Measurements from ENCODE around the gene APOA5. TPM values are rescaled to one million over a fixed set of nuclear protein-coding genes. Genes with fewer than 3 reads are reported as not detected.

The APOA5 gene
- total RNA-seq, 3 donors from 2014 or later, result not detected

DNA sequence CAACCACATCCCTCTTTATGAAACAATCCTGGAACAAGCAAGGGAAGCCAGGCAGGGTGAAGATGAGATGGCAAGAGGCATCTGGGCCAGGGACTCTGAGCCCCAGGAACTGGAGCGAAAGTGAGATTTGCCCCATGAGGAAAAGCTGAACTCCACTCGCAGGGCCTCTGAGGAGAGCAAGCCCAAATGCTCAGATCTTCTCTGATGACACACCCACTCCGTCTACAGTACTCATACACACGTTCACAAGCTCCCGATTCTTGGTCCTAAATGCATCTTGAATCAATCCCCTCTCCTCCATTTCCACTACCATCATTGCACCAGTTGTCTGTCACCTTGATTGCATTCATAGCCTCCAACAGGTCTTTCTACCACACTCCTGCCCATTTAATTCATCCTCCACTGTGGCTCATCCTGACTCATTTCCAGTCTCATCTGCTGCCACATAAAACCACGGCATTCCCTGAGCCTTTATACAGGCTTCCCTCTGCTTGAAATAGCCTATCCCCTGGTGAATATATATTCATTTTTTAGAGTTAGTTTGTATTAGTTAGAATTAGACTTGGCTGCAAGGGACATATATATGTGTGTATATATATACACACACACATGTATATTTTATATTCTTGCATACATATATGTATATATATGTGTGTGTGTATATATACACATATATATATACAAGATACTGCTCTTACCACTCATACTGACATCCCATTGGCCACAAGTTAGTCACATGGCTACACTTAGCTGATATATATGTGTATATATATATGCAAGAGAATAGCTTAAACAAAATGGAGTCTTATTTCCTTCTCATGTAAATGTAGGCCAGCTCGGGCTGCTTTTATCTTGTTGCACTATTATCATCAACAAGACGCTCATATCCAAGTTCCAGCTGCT, 1.4 kb upstream of the APOA5 start:
- Mint-ChIP-seq H3K27me3 (ENCODE audit: low read depth) (no peaks in the 10 kb centered on the region), H3K9me3 (no peaks in the 10 kb centered on the region), H3K36me3 (ENCODE audit: insufficient read depth) (no peaks in the 10 kb centered on the region), H3K4me1 (ENCODE audit: low read depth) (peaks cover 12% of the 10 kb centered on the region), H3K4me3 (no peak overlapping the region)
- ATAC-seq (no peak), DNase-seq (no peak)

DNA sequence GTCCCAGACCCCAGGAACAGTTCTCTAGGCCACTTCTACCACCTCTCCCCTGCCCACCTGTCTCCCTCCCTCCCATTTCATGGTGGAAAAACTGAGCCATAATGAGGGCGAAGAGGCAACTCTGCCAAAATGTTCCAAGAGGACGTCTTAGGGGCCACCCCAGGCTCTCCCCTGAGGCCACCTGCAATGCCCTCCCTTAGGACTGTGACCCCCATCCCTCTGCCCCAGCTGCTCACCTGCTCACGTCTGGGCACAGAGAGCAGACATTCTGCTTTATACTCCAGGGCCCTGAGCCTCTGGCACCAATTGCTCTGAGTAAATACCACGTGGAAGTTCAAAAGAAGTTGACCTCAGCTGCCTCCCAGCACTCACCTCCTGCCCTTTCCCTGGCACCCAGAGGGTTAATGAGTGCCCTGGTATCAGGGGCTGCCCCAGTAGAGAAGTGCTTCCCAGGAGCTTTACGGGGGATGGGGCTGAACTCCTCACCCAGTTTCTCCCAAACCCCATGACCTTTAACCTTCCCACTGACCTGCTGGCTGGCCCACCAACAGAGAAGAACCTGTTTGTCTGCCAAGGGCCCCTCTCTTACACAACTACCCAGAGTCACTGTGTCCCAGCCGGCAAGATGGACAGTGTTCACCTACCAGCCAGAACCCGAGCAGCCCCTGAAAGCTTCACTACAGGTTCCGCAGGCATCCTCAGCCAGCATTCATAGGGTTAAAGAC, 627 bp upstream of the APOA5 start:
- ATAC-seq, result no peak
- no peaks in the 10 kb centered on the region for H3K36me3 Mint-ChIP-seq (ENCODE audit: insufficient read depth)
- H3K4me1 Mint-ChIP-seq (ENCODE audit: low read depth), result peaks cover 17% of the 10 kb centered on the region
- no peaks in the 10 kb centered on the region for H3K27me3 Mint-ChIP-seq (ENCODE audit: low read depth)
- no peaks in the 10 kb centered on the region for H3K9me3 Mint-ChIP-seq
- no peak for DNase-seq
- no peak overlapping the region for H3K4me3 Mint-ChIP-seq

DNA sequence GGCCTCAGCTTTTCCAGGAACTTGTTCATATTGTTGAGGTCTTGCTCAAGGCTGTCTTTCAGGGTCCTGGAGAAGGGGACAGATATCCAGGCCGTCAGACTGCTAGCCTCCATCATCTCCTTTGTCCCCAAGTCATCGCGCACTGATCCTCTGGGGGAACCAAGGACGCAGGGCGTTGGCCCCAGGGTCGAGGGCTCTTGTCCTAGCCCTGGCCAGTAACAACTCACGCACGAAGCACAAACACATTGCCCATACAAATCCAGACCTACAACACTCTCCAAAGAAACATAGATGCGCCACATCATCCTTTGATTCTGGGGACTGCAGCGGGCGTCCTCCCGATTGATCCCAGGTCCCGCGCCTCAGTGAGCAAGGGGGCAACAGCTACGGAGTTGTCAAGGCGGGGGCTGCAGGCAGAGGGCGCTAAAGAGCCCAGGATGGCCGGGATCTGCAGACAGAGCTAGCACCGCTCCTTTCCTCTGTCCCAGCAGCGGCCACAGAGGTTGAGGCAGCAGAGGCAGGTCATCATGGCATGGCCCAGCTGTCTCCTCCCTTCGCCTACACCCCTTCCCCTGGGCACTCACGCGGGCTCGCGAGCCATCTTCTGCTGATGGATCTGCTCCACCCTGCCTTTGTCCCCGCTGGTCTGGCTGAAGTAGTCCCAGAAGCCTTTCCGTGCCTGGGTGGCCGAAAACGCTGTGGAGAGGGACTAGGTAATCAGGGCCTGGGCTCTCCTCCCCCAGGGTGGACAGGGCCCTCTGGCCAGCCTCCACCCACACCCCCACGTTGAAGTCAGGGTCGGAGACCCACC, 472 bp downstream of the APOA5 start:
- Mint-ChIP-seq H3K4me3 (no peak overlapping the region), H3K9me3 (no peaks in the 10 kb centered on the region), H3K27me3 (ENCODE audit: low read depth) (no peaks in the 10 kb centered on the region), H3K36me3 (ENCODE audit: insufficient read depth) (peaks cover 7% of the 10 kb centered on the region), H3K4me1 (ENCODE audit: low read depth) (peaks cover 28% of the 10 kb centered on the region)
- ATAC-seq (peak; percentile 54 to 57), DNase-seq (peak; percentile 76)

DNA sequence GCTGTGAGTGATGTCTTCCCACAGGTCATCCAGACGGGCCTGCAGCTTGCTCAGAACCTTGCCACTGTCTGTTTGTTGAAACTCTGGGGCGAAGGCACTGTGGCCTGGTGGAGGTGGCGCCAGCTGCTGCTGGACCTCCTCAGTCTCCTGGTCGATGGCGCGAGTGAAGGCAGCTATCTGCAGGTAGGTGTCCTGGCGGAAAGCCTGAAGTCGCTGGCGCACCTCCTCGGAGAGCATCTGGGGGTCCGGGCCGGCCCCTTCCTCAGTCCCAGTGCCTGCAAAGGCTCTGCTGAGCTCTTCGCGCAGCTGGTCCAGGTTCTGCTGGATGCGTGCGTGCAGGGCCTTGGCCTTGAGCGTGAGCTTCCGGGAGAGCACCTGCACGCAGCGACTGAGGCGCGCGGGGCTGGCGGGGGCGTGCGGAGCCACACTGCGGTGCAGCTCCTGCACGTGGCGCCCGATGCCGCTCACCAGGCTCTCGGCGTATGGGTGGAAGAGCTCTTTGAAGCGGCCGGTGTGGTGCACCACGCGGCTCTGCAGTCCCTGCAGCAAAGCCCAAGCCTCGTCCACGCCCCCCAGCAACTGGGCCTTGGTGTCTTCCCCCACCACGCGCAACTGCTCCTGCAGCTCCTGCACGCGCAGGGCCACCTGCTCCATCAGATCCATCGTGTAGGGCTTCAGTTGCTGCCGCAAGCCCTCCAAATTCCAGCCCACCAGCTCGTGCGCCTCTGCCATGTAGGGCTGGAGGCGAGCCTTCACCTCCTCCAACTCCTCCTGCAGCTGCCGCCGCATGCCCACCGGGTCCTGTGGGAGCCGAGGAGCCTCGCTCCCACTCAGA, 1.3 kb downstream of the APOA5 start:
- DNase-seq (no peak), ATAC-seq (no peak)
- H3K27me3 Mint-ChIP-seq (ENCODE audit: low read depth), result no peaks in the 10 kb centered on the region
- peaks cover 36% of the 10 kb centered on the region for H3K4me1 Mint-ChIP-seq (ENCODE audit: low read depth)
- H3K4me3 Mint-ChIP-seq, result no peak overlapping the region
- no peaks in the 10 kb centered on the region for H3K9me3 Mint-ChIP-seq
- peaks cover 15% of the 10 kb centered on the region for H3K36me3 Mint-ChIP-seq (ENCODE audit: insufficient read depth)

DNA sequence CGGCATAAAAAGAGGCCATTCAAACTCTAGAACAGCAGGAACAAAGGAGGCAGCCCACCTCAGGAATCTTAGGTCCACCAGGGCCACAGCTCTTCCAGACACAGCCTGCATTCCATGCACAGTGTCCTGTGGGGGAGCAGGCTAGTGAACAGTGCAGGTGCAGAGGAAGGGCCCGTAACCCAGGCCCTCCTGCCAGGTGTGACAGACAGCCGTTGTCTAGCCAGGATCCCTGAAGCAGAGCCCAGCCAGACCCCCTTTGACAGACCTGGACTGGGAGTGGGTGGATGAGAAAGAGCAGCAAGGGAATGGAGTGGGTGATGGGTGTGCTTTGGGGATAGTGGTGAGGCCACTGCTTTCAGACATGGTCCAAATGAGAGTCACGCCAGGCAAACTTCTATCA, 2.7 kb downstream of the APOA5 start:
- peak overlapping the region; percentile 94 for H3K4me3 Mint-ChIP-seq
- H3K27me3 Mint-ChIP-seq (ENCODE audit: low read depth), result no peaks in the 10 kb centered on the region
- DNase-seq (no peak), ATAC-seq (no peak)
- peaks cover 47% of the 10 kb centered on the region for H3K4me1 Mint-ChIP-seq (ENCODE audit: low read depth)
- peaks cover 28% of the 10 kb centered on the region for H3K36me3 Mint-ChIP-seq (ENCODE audit: insufficient read depth)
- no peaks in the 10 kb centered on the region for H3K9me3 Mint-ChIP-seq

DNA sequence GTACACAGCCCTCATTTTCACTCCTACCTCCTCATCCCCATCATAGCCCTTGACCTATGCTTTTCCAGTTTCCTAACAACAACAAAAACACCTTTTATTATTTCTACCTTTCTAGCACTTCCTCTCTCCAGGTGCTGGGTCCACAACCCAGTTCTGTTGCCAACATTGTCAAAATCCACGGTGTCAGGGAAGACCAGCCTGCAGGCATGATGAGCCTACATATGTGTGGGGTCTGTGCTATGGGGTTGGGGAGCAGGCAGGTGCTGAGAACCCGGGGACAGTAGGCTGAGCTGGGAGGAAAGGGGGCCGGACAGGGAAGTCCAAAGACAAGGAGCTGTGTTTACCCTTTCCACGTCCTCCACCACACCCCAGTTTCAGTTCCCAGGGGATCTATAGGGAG, 3.1 kb downstream of the APOA5 start:
- DNase-seq, result no peak
- Mint-ChIP-seq H3K36me3 (ENCODE audit: insufficient read depth) (peaks cover 29% of the 10 kb centered on the region), H3K4me3 (peak overlapping the region; percentile 94), H3K27me3 (ENCODE audit: low read depth) (no peaks in the 10 kb centered on the region), H3K9me3 (no peaks in the 10 kb centered on the region), H3K4me1 (ENCODE audit: low read depth) (peaks cover 47% of the 10 kb centered on the region)
- no peak for ATAC-seq

DNA sequence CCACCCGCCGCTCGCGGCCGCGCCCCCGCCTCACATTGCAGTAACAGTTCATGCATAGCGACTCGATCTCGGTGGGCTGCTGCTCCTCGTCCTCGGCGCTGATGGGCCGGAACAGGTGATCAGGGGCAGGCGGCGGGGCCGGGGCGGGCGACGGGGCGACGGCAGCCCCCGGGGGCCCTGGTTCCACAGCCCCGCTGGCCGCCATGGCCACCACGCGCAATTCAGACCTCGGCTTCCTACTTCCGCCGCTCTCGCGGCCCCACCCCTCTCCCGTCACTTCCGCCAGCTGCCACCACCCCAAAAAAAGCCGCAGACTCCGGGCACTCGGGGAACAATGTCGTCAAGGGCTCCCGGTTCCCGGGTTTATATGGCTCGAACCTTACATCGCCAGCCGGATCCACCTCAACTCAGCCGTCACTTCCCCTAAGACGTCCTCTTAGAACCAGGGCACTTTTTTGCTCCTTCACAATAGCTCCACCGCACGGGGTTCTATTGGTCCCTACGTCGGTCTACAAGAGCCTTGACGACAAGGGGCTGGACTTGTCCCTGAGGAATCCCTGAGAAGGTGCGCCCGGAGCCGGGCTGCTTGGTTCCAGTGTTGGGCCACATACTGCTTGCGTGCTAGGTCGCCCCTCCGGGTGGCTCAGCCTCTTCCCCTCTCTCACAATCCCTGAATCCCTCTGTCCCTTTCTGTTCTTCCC, 3.7 kb downstream of the APOA5 start, which contains the start of gene ZPR1:
ZPR1 (minus strand) TSS at position 238 of the 701 bp plus-strand sequence; CDS start at position 205, 33 bp downstream.
- Mint-ChIP-seq H3K4me3 (peak within 1 kb of the TSS; percentile 94), H3K36me3 (ENCODE audit: insufficient read depth) (peaks cover 35% of the 10 kb centered on the region), H3K4me1 (ENCODE audit: low read depth) (peaks cover 53% of the 10 kb centered on the region), H3K9me3 (no peaks in the 10 kb centered on the region), H3K27me3 (ENCODE audit: low read depth) (no peaks in the 10 kb centered on the region)
- DNase-seq (peak; percentile 79), ATAC-seq (peak; percentile 85 to 88)

DNA sequence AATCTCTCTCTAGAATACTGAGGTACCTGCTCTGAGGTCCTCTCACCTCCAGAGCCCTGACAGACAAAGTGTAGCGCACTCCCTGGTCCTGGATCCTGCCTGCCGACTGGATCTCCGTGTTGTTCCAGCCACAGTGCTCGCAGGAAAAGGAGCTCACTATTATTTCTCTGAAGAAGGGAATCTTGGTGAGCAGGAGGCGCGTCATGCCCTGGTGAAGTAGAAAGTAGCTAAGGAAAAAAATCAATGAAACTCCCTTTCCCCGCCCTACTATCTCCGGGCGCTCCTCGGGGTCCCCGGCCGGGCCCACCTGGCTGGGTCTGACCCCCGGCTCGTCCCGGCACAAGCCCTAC, 4.3 kb downstream of the APOA5 start:
- peak overlapping the region; percentile 94 for H3K4me3 Mint-ChIP-seq
- ATAC-seq (peak; percentile 3 to 12), DNase-seq (no peak)
- peaks cover 58% of the 10 kb centered on the region for H3K4me1 Mint-ChIP-seq (ENCODE audit: low read depth)
- H3K27me3 Mint-ChIP-seq (ENCODE audit: low read depth), result no peaks in the 10 kb centered on the region
- no peaks in the 10 kb centered on the region for H3K9me3 Mint-ChIP-seq
- peaks cover 38% of the 10 kb centered on the region for H3K36me3 Mint-ChIP-seq (ENCODE audit: insufficient read depth)

DNA sequence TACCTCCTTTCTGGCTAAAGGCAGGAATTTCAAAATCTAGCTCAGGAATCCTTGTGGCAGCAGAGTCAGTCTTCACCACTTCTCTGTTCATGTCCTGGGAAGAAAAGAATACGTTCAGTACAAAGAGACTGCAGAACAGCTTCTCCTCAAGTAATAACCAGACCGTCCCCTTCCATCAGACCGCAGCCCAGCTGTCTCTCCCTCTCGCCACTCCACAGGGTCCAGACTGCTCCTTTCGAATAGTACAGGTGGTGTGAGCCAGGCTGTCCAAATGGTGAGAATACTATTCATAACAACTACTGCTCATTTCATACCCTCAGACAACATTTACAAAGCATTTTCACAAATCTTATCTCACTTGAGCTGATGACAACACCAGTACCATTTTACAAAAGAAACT, 4.7 kb downstream of the APOA5 start:
- H3K4me1 Mint-ChIP-seq (ENCODE audit: low read depth), result peaks cover 63% of the 10 kb centered on the region
- H3K27me3 Mint-ChIP-seq (ENCODE audit: low read depth), result no peaks in the 10 kb centered on the region
- no peak for ATAC-seq
- H3K36me3 Mint-ChIP-seq (ENCODE audit: insufficient read depth), result peaks cover 43% of the 10 kb centered on the region
- peak overlapping the region; percentile 94 for H3K4me3 Mint-ChIP-seq
- no peak for DNase-seq
- no peaks in the 10 kb centered on the region for H3K9me3 Mint-ChIP-seq

DNA sequence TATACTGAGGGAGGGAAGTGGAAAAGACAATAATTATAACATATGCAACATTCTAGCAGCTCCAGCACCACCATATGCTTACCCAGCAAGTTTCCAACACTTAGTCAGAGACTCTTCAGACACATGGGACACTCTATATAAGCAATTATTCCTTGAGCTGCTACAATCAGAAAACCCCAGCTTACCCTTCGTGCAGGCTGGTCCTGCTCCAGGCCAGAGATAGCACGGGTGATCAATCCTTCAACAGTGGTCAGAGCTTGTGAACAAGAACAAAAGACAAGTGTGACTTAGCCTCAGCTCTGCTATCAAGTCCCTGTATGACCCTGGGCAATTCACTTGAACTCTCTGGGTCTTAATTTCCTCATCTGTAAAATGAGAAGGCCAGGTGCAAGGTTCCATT, 5.4 kb downstream of the APOA5 start:
- H3K9me3 Mint-ChIP-seq, result no peaks in the 10 kb centered on the region
- peak overlapping the region; percentile 94 for H3K4me3 Mint-ChIP-seq
- no peak for DNase-seq
- H3K4me1 Mint-ChIP-seq (ENCODE audit: low read depth), result peaks cover 64% of the 10 kb centered on the region
- H3K36me3 Mint-ChIP-seq (ENCODE audit: insufficient read depth), result peaks cover 45% of the 10 kb centered on the region
- no peak for ATAC-seq
- H3K27me3 Mint-ChIP-seq (ENCODE audit: low read depth), result no peaks in the 10 kb centered on the region

DNA sequence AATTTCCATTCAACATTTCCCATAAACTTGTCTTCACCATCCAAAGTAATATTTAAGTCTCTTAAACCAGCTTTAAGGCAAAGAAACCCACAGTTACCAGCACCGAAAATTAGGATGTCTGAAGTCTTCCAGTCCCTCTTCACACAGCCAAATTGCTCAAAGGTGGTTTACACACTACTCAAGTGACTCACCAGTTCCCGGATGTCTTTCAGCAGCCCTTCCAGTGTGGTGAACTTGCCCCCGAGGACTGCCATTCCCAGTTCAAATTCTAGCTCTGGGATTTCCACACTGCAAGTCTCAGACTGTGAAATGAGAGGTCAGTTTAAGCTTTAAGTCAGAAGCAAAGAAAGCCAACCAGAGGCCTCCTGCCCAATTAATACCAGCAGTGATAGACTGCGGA, 9.0 kb downstream of the APOA5 start:
- peaks cover 67% of the 10 kb centered on the region for H3K4me1 Mint-ChIP-seq (ENCODE audit: low read depth)
- H3K9me3 Mint-ChIP-seq, result no peaks in the 10 kb centered on the region
- no peak overlapping the region for H3K4me3 Mint-ChIP-seq
- no peaks in the 10 kb centered on the region for H3K27me3 Mint-ChIP-seq (ENCODE audit: low read depth)
- H3K36me3 Mint-ChIP-seq (ENCODE audit: insufficient read depth), result peaks cover 68% of the 10 kb centered on the region
- ATAC-seq (peak in 1 of 2 donors; percentile 46), DNase-seq (no peak)

DNA sequence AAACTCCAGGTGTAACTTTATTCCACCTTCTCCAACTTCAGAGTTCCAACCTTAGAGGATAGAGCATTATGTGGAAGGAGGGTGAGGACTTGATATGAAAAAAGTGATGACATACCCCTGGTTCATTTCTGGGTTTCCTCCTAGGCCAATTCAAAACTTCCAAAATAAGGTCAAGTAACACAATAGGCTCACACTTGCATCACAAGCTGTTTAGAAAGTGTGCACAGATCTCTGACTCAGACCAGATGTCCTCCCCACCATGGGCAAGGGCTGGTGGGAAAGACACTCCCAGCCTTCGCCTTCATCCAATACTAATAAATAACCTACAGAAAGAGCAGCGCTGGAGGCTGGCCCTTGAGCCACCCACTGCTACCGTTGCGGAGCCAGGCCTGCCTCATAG, 13.1 kb downstream of the APOA5 start:
- H3K4me1 Mint-ChIP-seq (ENCODE audit: low read depth), result peaks cover 55% of the 10 kb centered on the region
- no peaks in the 10 kb centered on the region for H3K9me3 Mint-ChIP-seq
- ATAC-seq (no peak), DNase-seq (no peak)
- H3K36me3 Mint-ChIP-seq (ENCODE audit: insufficient read depth), result peaks cover 51% of the 10 kb centered on the region
- H3K4me3 Mint-ChIP-seq, result no peak overlapping the region
- H3K27me3 Mint-ChIP-seq (ENCODE audit: low read depth), result no peaks in the 10 kb centered on the region

DNA sequence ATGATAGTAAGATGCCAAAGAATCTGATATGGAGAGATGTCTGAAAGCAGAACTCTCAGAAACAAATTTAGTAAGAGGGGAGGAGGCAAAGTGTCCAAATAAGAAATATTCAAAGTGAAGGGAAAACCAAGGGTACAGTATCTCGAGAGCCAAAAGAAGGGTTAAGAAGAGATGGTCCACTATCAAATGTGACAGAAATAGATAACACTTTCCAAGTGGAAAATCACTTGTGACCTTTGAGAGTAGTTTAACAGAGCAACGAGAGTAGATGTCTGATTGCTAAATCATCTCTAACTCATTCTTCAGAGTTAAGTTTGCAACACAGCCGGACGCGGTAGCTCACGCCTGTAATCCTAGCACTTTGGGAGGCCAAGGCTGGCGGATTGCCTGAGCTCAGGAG, 14.6 kb downstream of the APOA5 start:
- Mint-ChIP-seq H3K36me3 (ENCODE audit: insufficient read depth) (peaks cover 37% of the 10 kb centered on the region), H3K4me1 (ENCODE audit: low read depth) (peaks cover 45% of the 10 kb centered on the region)

More for the DNA sequence above, 14.6 kb downstream of the APOA5 start:
- peak overlapping the region; percentile 27 for H3K4me3 Mint-ChIP-seq
- no peaks in the 10 kb centered on the region for H3K9me3 Mint-ChIP-seq
- H3K27me3 Mint-ChIP-seq (ENCODE audit: low read depth), result no peaks in the 10 kb centered on the region
- no peak for ATAC-seq
- DNase-seq, result no peak

Measured in activated T-cell treated with anti-CD3 and anti-CD28 coated beads, Interleukin-2, amount 50 U/mL, for 4 hours (primary cell).